ENCODE measurements around the gene PLAAT2.
"Not testable (repeated sequence)": the region's sequence is repeated elsewhere in the genome, so short reads cannot be mapped to it uniquely, and the experiment has no call there.

PLAAT2 gene

DNA sequence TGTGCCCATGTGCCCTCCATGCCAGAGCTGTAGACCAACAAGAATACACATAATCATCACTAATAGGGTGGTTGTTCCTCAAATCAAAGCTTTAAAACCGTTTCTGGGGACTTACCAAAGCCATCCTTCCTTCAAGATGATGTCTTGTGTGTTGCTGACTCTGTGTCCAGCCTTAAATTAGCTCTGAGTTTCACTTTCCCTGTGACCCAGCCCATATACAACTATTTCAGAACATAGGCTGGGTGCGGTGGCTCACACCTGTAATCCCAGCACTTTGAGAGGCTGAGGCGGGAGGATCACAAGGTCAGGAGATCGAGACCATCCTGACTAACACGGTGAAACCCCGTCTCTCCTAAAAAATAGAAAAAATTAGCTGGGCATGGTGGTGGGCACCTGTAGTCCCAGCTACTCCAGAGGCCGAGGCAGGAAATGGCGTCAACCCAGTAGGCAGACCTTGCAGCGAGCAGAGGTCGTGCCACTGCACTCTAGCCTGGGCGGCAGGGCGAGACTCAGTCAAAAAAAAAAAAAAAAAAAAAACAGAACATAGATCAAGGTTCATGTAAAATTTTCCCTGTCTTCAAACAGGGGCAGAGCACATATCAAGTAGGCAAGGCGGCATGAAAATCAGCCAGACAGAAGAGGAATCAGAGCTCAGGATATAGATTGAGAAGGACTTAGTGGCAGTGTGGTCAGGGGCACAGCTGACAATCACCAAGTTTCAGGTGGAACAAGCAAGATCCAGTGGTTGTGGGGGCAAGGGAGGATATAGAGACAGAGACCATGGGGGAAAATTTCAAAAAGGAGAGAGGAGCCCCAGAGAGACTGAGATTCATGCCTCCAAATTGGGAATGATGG lies at the start of gene PLAAT2:
Gene PLAAT2, minus strand, starts transcription at position 179 of the 855 bp plus-strand sequence. Its CDS starts 55 bp downstream, at position 124.
- DNase-seq: no peak

DNA sequence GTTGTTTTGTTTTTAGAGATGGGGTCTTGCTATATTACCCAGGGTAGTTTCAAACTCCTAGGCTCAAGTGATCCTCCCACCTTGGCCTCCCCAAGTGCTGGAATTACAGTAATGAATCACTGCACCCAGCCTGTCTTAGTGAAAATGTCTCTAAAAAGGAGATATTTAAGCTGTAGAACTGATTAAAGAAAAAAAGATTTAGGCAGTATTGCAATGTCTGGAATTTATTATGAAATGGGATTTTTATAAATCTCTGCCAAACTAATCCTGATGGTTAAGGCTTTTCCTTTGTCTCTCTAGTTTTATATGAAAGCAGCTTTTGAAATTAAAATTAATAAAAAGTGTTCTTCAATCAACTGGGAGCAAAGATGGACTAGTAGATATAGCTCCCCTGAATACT lies 49.0 kb upstream of the PLAAT2 start:
- DNase-seq: no peak

DNA sequence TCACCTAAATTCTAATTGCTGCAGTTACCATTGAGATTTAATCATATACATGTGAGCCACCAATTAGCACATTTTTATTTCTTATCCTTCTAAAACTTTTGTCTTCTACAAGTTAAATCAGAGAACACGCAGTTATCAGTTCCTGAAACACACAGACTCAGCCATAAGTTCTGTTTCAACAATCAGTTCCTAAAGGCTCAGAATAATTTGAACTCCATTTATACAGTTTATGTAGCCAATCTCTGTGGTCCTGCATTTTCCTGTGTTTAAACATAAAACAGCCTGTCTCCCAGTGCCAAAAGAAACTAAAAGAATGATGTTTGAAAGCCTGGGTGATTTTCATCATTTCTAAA lies 48.2 kb upstream of the PLAAT2 start:
- DNase-seq: no peak

DNA sequence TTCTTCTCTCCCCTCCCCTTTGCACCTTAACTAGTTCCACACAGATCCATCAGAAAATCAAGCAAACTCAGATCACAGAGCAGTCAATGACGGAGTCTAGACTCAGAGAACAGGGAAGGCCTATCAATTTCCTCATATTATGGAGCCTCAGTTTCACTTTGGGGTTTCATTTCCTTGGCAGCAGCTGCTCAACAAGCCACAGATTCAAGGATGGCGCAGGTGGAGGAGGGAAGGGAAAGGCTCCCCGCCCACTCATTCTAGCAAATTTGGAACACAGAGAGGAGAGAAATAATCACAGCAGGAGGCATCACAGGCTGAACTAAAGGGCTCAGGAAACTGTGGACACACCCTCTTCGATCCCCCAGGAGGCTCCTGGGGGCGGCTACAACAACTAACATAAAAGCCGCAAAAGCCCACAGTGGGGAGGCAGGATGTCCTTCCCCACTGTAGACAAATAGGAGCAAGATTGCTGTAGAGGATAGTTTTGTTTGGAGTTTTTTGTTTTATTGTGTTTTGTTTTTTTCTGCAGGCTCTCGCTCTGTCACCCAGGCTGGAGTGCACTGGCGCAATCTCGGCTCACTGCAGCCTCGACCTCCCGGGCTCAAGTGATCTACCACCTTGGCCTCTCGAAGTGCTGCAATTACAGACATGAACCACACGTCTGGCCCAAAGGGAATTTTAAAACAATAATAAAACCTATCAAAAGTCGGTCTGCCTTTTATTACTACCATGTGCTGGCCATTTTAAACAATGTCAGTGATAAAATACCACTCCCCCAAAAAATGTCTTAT lies 47.6 kb upstream of the PLAAT2 start:
- DNase-seq: no peak

- no peak for DNase-seq
These were observed 46.9 kb upstream of the PLAAT2 start for GRCh38 chr11:63609971-63610580.

- DNase-seq: no peak
These were observed 46.4 kb upstream of the PLAAT2 start for GRCh38 chr11:63609536-63609935.

GRCh38 chr11:63608353-63609345 lies 45.5 kb upstream of the PLAAT2 start:
- DNase-seq: no peak

DNA sequence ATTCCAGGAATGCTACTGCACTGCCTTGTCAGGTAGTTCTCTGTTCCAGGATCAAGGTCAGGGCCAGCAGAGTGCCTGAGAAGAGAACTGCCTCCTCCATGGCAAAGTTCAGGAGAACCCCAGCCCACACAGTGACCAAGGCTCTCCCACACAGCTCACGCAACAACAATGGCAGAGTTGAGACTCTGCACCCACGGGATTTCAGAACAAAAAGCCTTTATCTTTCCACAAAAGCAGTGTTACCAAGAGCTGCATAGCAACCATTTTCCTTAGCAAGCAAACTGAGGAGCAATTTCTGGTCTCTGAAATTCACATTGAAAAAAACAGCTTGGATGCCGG lies 40.0 kb upstream of the PLAAT2 start:
- DNase-seq: no peak

GRCh38 chr11:63602290-63603179 lies 39.4 kb upstream of the PLAAT2 start:
- not testable (repeated sequence) for DNase-seq

DNA sequence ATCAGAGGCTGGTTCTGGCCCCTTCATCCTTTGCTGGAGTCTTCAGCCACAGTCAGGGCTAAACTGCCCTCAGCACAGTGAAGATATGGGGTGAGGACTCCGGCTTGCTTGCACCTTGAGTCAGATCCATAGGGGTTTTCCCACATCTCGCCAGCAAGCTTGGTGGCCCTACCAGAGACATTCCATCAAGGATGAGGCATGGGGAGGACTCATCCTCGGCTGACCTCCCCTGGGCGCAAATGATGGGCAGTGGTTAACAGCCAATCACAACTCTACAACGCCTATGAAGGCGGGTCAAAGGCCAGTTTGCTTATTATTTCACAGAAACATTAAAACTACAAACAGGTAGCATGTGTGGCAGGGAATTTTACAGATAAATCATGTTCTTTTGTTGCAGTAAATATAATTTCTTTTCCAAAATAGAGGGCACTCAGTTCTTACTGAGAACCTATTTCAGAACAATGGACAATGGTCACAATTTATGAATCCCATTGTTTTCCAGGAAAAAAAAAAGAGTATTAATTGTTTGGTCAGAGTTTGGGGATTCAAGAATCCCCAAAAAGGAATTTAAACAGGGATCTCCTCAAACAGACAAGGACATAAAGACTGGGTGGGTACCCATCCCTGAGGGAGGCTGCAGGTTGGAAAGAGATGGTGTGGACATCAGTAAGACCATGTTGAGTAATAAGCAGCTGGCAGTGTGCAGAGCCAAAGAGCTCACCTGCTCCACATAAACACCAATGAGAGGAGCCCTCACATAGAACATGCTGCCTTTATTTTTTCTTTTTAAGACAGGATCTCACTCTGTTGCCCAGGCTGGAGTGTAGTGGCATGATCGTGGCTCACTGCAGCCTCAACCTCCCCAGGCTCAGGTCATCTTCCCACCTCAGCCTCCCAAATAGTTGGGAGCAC lies 36.3 kb upstream of the PLAAT2 start:
- DNase-seq: no peak

GRCh38 chr11:63598556-63598955 lies 35.4 kb upstream of the PLAAT2 start:
- no peak for DNase-seq

GRCh38 chr11:63595296-63595695 lies 32.1 kb upstream of the PLAAT2 start:
- DNase-seq: no peak

- no peak for DNase-seq
These were observed 29.8 kb upstream of the PLAAT2 start for GRCh38 chr11:63592975-63593395.

GRCh38 chr11:63590024-63590788 lies 27.0 kb upstream of the PLAAT2 start:
- no peak for DNase-seq

DNA sequence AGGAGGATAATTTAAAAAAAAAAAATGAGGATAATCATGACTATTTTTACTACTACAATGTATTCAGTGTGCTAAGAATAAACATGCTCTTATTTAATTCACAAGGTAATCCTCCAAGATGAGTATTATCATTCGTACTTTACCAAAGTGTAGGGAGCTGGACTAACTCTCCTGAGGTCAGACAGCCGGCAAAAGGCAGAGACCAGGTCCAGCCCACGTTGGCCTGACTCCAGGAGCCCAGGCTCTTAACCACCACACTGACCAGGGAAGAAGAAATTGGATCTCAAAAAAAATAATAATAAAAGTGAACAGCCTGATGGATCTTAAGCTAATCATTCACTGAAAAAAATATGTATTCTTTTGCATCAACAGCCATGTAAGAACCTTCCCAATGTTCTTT lies 25.8 kb upstream of the PLAAT2 start:
- DNase-seq: no peak

DNA sequence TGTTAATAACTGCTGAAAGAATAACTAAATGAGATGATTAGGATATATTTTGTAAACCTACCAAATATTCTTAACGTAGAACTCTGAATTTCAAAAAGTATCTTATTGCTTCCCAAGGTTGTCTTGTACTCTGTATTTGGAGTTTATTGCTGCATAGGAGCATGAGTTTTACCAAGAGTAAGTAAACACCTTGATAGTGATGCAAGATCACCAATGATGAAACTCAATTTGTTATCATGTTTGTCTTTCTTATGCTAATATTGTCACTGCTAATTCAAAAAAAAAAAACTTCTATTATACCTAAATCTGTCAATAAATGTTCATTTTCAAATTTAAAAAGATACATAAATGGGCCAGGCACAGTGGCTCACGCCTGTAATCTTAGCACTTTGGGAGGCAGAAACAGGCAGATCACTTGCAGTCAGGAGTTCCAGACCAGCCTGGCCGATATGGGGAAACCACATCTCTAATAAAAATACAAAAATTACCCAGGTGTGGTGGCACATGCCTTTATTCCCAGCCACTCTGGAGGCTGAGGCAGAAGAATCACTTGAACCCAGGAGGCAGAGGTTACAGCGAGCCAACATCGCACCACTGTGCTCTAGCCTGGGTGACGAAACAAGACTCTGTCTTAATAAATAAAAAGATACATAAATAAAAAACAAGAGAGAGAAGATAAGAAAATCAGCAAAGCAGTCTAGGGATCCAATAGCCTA lies 23.4 kb upstream of the PLAAT2 start:
- DNase-seq: no peak

GRCh38 chr11:63583357-63583677 lies 20.1 kb upstream of the PLAAT2 start:
- no peak for DNase-seq

DNA sequence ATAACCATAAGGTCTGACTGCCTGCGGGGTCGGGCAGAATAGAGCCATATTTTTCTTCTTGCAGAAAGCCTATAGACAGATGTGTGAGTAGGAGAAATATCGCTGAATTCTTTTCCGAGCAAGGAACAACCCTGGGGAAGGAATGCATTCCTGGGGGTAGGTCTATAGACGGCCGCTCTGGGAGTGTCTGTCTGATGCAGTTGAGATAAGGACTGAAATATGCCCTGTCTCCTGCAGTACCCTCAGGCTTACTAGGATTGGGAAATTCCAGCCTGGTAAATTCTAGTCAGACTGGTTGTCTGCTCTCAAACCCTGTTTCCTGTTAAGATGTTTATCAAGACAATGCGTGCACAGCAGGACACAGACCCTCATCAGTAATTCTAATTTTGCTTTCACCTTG lies 18.0 kb upstream of the PLAAT2 start:
- not testable (repeated sequence) for DNase-seq

GRCh38 chr11:63578882-63579281 lies 15.7 kb upstream of the PLAAT2 start:
- not testable (repeated sequence) for DNase-seq
